Motor neuron (in vitro differentiated cells): ENCODE data around the gene DDX6. TPM values are rescaled to one million over a fixed set of nuclear protein-coding genes. Genes with fewer than 3 reads are reported as not detected.
"Not testable (repeated sequence)": the region's sequence is repeated elsewhere in the genome, so short reads cannot be mapped to it uniquely, and the experiment has no call there.

Source experiments
- ATAC-seq, 8 experiments: fragments of 200-7000 bp; cut with Tn5 transposase; replicated peaks in 6 of 8; 2 replicates each; pipeline ENCODE4 v1.8.0; 2021; ENCODE audit warnings: mild to moderate bottlenecking in 8 of 8, moderate library complexity in 8 of 8
- H3K27ac ChIP-seq, 2 donors: fragments of 250-450 bp; sonication (Bioruptor Pico); 2 replicates each; pipeline ENCODE4 v1.9.0; 2021; ENCODE audit warnings: antibody characterized with exemption in 2 of 2, mild to moderate bottlenecking in 2 of 2, moderate library complexity in 1 of 2
- H3K4me1 ChIP-seq, 2 donors: fragments of 250-450 bp; sonication (Bioruptor Pico); replicated peaks in 1 of 2; 2 replicates each; pipeline ENCODE4 v1.6.1; 2021; ENCODE audit warnings: antibody characterized with exemption in 2 of 2, mild to moderate bottlenecking in 2 of 2, moderate library complexity in 1 of 2
- H3K4me3 ChIP-seq, 5 donors: fragments of 250-450 bp; sonication (Bioruptor Pico); 2 replicates each; pipeline ENCODE4 v1.9.0; 2021; ENCODE audit warnings: antibody characterized with exemption in 5 of 5, mild to moderate bottlenecking in 5 of 5, moderate library complexity in 4 of 5
- WGBS, 10 experiments: fragments of 450-650 bp; shearing (Covaris generic); methylation state at CpG; one replicate each; pipeline ENCODE4 v1.0.0; 2022; 5-methylcytosine and 5-hydroxymethylcytosine counted together
- in situ Hi-C, 9 experiments: fragments of 400-800 bp; cut with MboI; loops; one replicate each; pipeline ENCODE4 v1.15.0; 2021; ENCODE audit warnings: low sequenced_read_pairs in 9 of 9, low pct_unique_long_range_greater_than_20kb in 2 of 9; ENCODE audit not compliant: unreplicated experiment in 9 of 9
- total RNA-seq, 8 experiments: library from RNA; unstranded; fragments of 300-600 nt; gene quantifications; 2 replicates each; pipeline versions ENCODE4 v1.2.3 to v1.2.4, GENCODE V29; 2022

Gene DDX6
- total RNA-seq, 8 experiments from 2014 or later = 82.6 to 169 (median 135) TPM

GRCh38 chr11:118720078-118720477 lies 70.9 kb downstream of the DDX6 start:
- H3K4me3 ChIP-seq, in situ Hi-C loops: not testable (repeated sequence)

DNA sequence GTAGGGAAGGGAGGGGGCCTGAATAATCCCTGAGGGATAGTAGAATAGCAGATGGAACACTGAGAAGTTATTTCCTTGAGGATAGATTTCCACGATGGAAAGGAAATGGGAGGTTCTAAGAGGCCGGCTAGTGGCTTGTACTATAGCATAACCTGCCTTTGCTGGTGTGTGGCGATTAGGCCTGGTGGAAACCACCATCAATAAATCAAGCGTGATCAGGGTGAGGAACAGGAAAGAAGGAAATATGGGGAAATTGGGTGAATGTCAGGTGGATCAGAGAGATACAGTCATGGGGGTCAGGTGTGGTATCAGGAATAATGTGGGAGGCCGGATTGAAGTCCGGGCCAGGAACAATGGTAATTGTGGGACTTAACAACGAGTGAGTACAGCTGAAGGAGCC lies 72.4 kb downstream of the DDX6 start:
- H3K4me1 ChIP-seq = peaks cover 14 to 32% of the 10 kb centered on the region in 2 donors
- H3K27ac ChIP-seq, in situ Hi-C loops, H3K4me3 ChIP-seq, ATAC-seq: not testable (repeated sequence)
- WGBS, 10 experiments = 42 to 90% (median 67%) methylated on average over 1 to 3 of the region's 7 CpGs; no CpG with 5 or more reads in 7 of the 10 experiments

More at GRCh38 chr11:118720078-118720477, 70.9 kb downstream of the DDX6 start:
- ATAC-seq, H3K27ac ChIP-seq: not testable (repeated sequence)
- H3K4me1 ChIP-seq = peaks cover 14 to 29% of the 10 kb centered on the region in 2 donors
- 40 to 100% (median 80%) methylated on average over 1 to 5 of the region's 13 CpGs; no CpG with 5 or more reads in 5 of the 10 experiments for WGBS, 10 experiments

GRCh38 chr11:118717733-118718132 lies 73.2 kb downstream of the DDX6 start:
- ATAC-seq, H3K27ac ChIP-seq, H3K4me3 ChIP-seq, in situ Hi-C loops: not testable (repeated sequence)
- WGBS, 10 experiments = 0 to 80% methylated on average over 1 of the region's 4 CpGs; no CpG with 5 or more reads in 8 of the 10 experiments
- H3K4me1 ChIP-seq = peaks cover 14 to 32% of the 10 kb centered on the region in 2 donors

DNA sequence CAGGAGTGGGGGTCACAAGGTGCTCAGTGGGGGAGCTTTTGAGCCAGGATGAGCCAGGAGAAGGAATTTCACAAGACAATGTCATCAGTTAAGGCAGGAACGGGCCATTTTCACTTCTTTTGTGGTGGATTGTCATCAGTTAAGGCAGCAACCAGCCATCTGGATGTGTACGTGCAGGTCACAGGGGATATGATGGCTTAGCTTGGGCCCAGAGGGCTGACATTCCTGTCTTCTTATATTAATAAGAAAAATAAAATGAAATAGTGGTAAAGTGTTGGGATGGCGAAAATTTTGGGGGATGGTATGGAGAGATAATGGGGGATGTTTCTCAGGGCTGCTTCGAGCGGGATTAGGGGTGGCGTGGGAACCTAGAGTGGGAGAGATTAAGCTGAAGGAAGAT lies 73.7 kb downstream of the DDX6 start:
- H3K27ac ChIP-seq, ATAC-seq, H3K4me3 ChIP-seq, in situ Hi-C loops: not testable (repeated sequence)
- peaks cover 14 to 32% of the 10 kb centered on the region in 2 donors for H3K4me1 ChIP-seq
- WGBS, 10 experiments = 60 to 100% (median 82%) methylated on average over 1 to 5 of the region's 6 CpGs; no CpG with 5 or more reads in 7 of the 10 experiments

DNA sequence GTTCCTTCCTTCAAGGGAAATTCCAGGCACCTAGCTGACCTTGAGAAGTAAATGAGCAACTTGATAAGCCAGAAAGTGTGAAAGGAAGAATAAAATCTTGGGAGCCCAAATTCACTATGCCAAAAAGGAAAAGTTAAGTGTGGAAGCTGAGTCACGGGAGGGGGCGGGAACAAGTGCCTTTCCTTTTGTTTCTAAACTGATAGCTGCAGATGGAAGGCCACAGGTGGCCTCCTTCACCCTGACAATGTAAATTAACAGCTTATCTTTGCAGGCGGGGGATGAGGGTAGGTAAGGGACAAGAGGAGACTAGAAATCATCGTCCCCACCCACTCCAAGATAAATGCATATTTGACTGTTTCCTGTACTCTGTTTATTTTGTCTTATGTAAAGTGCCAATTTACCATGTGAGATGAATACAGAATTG lies 75.1 kb downstream of the DDX6 start:
- Histone ChIP-seq H3K4me1 (peaks cover 10 to 23% of the 10 kb centered on the region in 2 donors), H3K4me3 (no peak overlapping the region), H3K27ac (no peak overlapping the region)
- peak in 7 of 8 experiments; percentile 62 to 80 (median 71) for ATAC-seq
- in situ Hi-C loops = no loop called here
- WGBS, 10 experiments = 20 to 77% (median 43%) methylated on average over 1 to 4 of the region's 4 CpGs; no CpG with 5 or more reads in 3 of the 10 experiments

DNA sequence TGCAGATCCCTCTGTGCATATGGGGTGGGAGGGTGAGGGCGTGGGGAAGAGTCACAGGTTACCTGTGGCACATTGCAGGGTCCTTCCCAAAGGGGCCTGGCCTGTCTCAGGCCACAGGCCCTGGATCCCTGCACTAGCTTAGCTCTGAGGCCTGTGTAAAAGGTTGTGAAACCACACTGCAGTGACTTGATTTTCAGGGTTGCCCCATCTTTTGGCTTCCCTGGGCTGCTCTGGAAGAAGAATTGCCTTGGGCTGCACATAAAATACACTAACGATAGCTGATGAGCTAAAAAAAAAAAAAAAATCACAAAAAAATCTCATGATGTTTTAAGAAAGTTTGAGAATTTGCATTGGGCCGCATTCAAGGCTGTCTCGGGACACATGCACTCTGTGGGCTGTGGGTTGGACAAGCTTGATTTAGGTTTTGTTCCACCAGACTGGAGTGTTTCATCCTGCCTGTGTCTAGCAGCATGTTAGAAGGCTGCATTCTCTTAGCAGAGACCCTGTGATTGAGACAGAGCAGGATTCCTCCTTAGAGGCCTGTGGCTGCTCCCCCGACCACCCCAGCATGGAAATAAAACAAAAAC lies 75.6 kb downstream of the DDX6 start:
- in situ Hi-C loops = no loop called here
- Histone ChIP-seq H3K4me3 (no peak overlapping the region), H3K27ac (no peak overlapping the region), H3K4me1 (peaks cover 7 to 18% of the 10 kb centered on the region in 2 donors)
- WGBS, 10 experiments = 0 to 80% (median 53%) methylated on average over 1 to 4 of the region's 5 CpGs; no CpG with 5 or more reads in 2 of the 10 experiments
- ATAC-seq = peak; percentile 11 to 81 (median 59)

- Histone ChIP-seq H3K27ac (no peak overlapping the region), H3K4me1 (peaks cover 7 to 18% of the 10 kb centered on the region in 2 donors), H3K4me3 (no peak overlapping the region)
- in situ Hi-C loops = no loop called here
- no peak for ATAC-seq
Observed at GRCh38 chr11:118714816-118715215, 76.1 kb downstream of the DDX6 start.

GRCh38 chr11:118714416-118714815 lies 76.5 kb downstream of the DDX6 start:
- H3K27ac ChIP-seq, H3K4me3 ChIP-seq, in situ Hi-C loops, ATAC-seq: not testable (repeated sequence)
- peaks cover 7 to 18% of the 10 kb centered on the region in 2 donors for H3K4me1 ChIP-seq
- 52 to 100% (median 80%) methylated on average over 2 to 4 of the region's 5 CpGs; no CpG with 5 or more reads in 6 of the 10 experiments for WGBS, 10 experiments

- 67 to 100% (median 86%) methylated on average over 3 to 6 of the region's 6 CpGs; no CpG with 5 or more reads in 2 of the 10 experiments for WGBS, 10 experiments
- Histone ChIP-seq H3K4me3 (no peak overlapping the region), H3K27ac (no peak overlapping the region), H3K4me1 (peaks cover 18 to 20% of the 10 kb centered on the region in 2 donors)
- in situ Hi-C loops = no loop called here
- ATAC-seq = no peak
Observed at GRCh38 chr11:118708296-118708695, 82.7 kb downstream of the DDX6 start.

DNA sequence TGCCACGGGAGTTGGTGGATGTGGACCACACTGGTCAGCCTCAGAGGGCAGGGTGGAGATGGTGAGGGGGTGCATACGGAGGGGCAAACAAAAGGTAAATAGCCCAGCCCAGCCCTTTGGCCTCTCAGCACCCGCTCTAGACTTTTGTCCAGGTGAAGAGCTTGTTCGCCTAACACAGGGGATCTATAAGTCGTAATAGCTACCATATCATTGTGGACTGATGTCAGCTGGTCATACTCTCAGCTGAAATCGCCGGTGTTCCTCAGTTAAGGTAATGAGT lies 84.5 kb downstream of the DDX6 start:
- Histone ChIP-seq H3K4me1 (peaks cover 18 to 20% of the 10 kb centered on the region in 2 donors), H3K27ac (peak overlapping the region in 1 of 2 donors; percentile 58), H3K4me3 (no peak overlapping the region)
- no peak for ATAC-seq
- in situ Hi-C loops = no loop called here
- 86 to 100% (median 90%) methylated on average over 1 to 5 of the region's 7 CpGs; no CpG with 5 or more reads in 3 of the 10 experiments for WGBS, 10 experiments

DNA sequence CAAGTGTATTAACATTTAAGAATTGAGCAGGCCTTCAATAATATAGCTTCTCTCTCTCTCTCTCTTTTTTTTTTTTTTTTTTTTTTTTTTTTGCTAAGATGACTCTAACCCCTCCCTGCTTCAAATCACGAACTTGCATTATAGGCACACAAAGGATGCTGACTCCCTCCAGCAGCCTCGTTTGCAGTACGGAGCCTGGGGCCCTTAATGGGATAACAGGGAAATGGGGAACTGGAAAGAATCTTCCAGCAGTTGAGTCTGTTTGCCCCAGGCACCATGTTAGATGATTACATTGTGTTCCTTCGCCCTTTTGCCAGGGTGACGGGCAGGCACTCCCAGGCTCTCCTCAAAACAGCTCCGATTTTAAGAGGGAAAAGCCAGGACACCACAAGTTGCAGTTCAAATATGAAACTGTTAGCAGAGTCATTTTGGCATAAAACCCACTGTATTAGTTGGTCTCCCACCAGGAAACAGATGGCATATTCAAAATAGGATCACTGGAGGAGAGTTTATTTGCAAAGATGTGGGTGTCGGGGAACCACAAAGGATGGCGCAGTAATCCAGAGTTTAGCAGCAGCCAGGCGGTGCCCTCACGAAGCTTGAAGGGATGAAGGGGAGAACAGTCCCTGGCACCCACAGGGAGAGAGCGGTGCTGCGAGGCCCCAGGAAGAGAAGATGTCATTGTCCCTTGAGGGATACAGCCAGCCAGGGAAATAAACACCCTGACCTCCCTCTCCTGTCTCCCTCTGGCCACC lies 85.0 kb downstream of the DDX6 start:
- Histone ChIP-seq H3K27ac (peak overlapping the region; percentile 58 to 72), H3K4me3 (no peak overlapping the region), H3K4me1 (peaks cover 18 to 20% of the 10 kb centered on the region in 2 donors)
- in situ Hi-C loops = no loop called here
- 4 to 100% (median 41%) methylated on average over 2 to 7 of the region's 12 CpGs; no CpG with 5 or more reads in 1 of the 10 experiments for WGBS, 10 experiments
- peak; percentile 37 to 59 (median 47) for ATAC-seq

DNA sequence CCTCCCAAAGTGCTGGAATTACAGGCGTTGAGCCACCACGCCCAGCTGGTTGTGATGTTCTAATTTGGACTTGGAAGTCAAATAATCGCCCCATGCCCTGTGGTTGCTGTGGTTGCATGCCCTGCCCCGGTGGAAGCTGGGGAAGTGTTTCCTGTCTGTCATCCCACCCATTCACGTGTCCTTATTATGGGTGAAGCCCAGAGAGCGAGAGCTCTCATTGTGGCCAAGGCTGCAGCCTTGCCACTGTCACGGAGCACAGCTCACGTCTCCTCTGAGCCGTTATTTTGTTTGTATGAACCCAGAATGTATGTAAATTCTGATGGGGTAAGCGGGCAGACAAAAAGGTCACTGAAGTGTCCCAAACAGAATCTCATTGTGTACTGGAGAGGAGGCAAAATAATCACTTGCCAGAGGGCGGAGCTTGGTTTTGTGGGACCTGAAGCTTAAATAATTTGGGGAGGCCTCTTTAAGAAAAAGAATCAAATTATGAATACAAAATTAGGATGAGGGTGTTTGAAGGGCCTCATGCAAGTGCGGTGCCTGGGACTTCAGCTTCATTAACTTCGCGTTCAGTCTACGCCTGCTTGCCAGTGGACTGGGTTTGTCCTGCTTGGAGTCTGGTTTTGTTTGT lies 85.7 kb downstream of the DDX6 start:
- H3K4me3 ChIP-seq = no peak overlapping the region
- peaks cover 18 to 20% of the 10 kb centered on the region in 2 donors for H3K4me1 ChIP-seq
- ATAC-seq = peak in 7 of 8 experiments; percentile 20 to 93 (median 91)
- H3K27ac ChIP-seq = peak overlapping the region; percentile 4 to 11
- WGBS, 10 experiments = 12 to 74% (median 38%) methylated on average over 2 to 11 of the region's 15 CpGs
- in situ Hi-C loops = no loop called here

DNA sequence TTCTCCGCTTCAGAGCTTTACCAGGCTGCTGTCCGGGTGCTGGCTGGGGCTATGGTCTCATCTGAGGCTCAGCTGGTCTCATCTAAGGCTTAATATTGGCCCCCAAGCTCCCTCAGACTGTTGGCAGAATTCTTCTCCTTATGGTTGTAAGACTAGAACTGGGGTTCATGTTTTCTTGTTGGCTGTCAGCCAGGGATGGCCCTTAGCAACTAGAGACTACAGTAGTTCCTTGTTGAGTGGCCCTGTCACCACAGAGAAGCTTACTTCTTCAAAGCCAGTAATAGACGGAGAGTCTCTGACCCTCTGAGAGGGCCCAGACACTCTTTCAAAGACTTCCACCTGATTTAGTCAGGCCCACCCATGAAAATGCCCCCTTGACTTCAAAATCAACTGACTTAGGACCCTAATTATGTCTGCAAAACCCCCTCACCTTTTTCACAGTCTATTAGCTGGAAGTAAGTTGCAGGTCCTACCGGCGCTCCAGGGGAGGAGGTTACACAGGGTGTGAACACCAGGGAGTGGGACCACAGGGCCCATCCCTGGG lies 87.3 kb downstream of the DDX6 start:
- H3K27ac ChIP-seq = no peak overlapping the region
- peaks cover 18 to 20% of the 10 kb centered on the region in 2 donors for H3K4me1 ChIP-seq
- H3K4me3 ChIP-seq = no peak overlapping the region
- WGBS, 10 experiments = 86 to 100% (median 100%) methylated on average over 1 to 5 of the region's 5 CpGs; no CpG with 5 or more reads in 2 of the 10 experiments
- in situ Hi-C loops = no loop called here
- no peak for ATAC-seq
